HCT116 (cell line): Measurements from ENCODE around the gene GALNT18. TPM values are rescaled to one million over a fixed set of nuclear protein-coding genes. Genes with fewer than 3 reads are reported as not detected.

Experiments used
- ATAC-seq: fragments of 200-7000 bp; cut with Tn5 transposase; 2 replicates; pipeline ENCODE4 v1.9.1; 2020; ENCODE audit warnings: mild to moderate bottlenecking, moderate library complexity
- BruUV-seq: library from RNA; stranded (reverse); fragments of 400-500 nt; replicated peaks from 2 replicates; lab custom pipeline; 2021; lab: Mats Ljungman, UMichigan
- CTCF ChIA-PET: fragments of 300-600 bp; sonication (Branson Sonifier 250); formaldehyde crosslinking; loops from one replicate; lab custom pipeline; 2021; ENCODE audit warnings: antibody characterized with exemption; lab: Charles Lee
- POLR2A ChIA-PET: fragments of 300-600, 350-600 bp; sonication (Branson Sonifier 250); formaldehyde crosslinking; loops from one replicate; lab custom pipeline; 2021; ENCODE audit warnings: antibody characterized with exemption; lab: Charles Lee
- RAD21 ChIA-PET, 2 experiments: fragments of 300-600 bp; sonication (Branson Sonifier 250); formaldehyde crosslinking; loops; one replicate each; lab custom pipeline; 2023; ENCODE audit warnings: low total read pairs in 2 of 2; ENCODE audit not compliant: uncharacterized antibody in 2 of 2, unreplicated experiment in 2 of 2, low non-redundant PET in 1 of 2; lab: Charles Lee
- DNase-seq: peaks from one replicate; pipeline ENCODE4 v3.0.0-alpha.2; 2010; ENCODE audit warnings: low read depth, low spot score
- H2AFZ ChIP-seq: fragments of 200-600 bp; shearing (Covaris generic), sonication (generic); 2 replicates; pipeline ENCODE4 v1.6.1; 2017; ENCODE audit warnings: low read depth, mixed run types, mixed read lengths, antibody characterized with exemption, low read length; ENCODE audit not compliant: poor library complexity, severe bottlenecking
- H3K27ac ChIP-seq: 2 replicates; pipeline ENCODE4 v1.5.1; 2012; ENCODE audit warnings: low read depth, low read length
- H3K27me3 ChIP-seq: fragments of 200-600 bp; sonication (generic); 2 replicates; pipeline ENCODE4 v1.6.1; 2016; ENCODE audit warnings: mixed run types, low read length, mixed read lengths; ENCODE audit not compliant: insufficient read depth
- H3K36me3 ChIP-seq, 2 experiments: fragments of 200-500 bp in 1 of 2; fragments of 200-600 bp in 1 of 2; sonication (Bioruptor generic) in 1 of 2; sonication (generic) in 1 of 2; 2 replicates each; pipeline versions ENCODE4 v1.5.1 to v1.6.1; 2014 to 2016; ENCODE audit warnings: low read length in 2 of 2, inconsistent platforms in 1 of 2, mixed read lengths in 1 of 2, mixed run types in 1 of 2; ENCODE audit not compliant: insufficient read depth in 2 of 2, control insufficient read depth in 1 of 2
- H3K4me1 ChIP-seq, 2 experiments: fragments of 200-600 bp in 1 of 2; sonication (generic) in 1 of 2; 2 replicates each; pipeline versions ENCODE4 v1.5.1 to v1.6.1; 2012 to 2017; ENCODE audit warnings: low read length in 2 of 2, inconsistent platforms in 1 of 2, mild to moderate bottlenecking in 1 of 2, mixed read lengths in 1 of 2, mixed run types in 1 of 2, moderate library complexity in 1 of 2; ENCODE audit not compliant: insufficient read depth in 2 of 2, control insufficient read depth in 1 of 2
- H3K4me2 ChIP-seq: fragments of 200-600 bp; sonication (generic); 2 replicates; pipeline ENCODE4 v1.6.1; 2017; ENCODE audit warnings: mixed run types, low read length, mixed read lengths
- H3K4me3 ChIP-seq, 2 experiments: fragments of 200-600 bp in 1 of 2; sonication (generic) in 1 of 2; replicated peaks in 1 of 2; 2 replicates each; pipeline ENCODE4 v1.5.1; 2011 to 2016; ENCODE audit warnings: low read length in 2 of 2, control low read depth in 1 of 2, low read depth in 1 of 2, mild to moderate bottlenecking in 1 of 2, mixed read lengths in 1 of 2, mixed run types in 1 of 2
- H3K79me2 ChIP-seq: fragments of 200-600 bp; sonication (generic); 2 replicates; pipeline ENCODE4 v1.6.1; 2017; ENCODE audit warnings: mild to moderate bottlenecking, mixed run types, low read length, moderate library complexity, mixed read lengths; ENCODE audit not compliant: insufficient read depth
- H3K9ac ChIP-seq: fragments of 200-600 bp; sonication (generic); 2 replicates; pipeline ENCODE4 v1.6.1; 2016; ENCODE audit warnings: low read length, mixed read lengths
- H3K9me2 ChIP-seq: fragments of 200-600 bp; sonication (generic), shearing (Covaris generic); 2 replicates; pipeline ENCODE4 v1.6.1; 2017; ENCODE audit warnings: mixed run types, mild to moderate bottlenecking, moderate library complexity; ENCODE audit not compliant: insufficient read depth
- H3K9me3 ChIP-seq, 2 experiments: fragments of 200-500 bp in 1 of 2; fragments of 200-600 bp in 1 of 2; sonication (Bioruptor generic) in 1 of 2; sonication (generic) in 1 of 2; 2 replicates each; pipeline ENCODE4 v1.6.1; 2014 to 2017; ENCODE audit warnings: low read length in 2 of 2, mixed read lengths in 2 of 2, inconsistent platforms in 1 of 2, low read depth in 1 of 2, mild to moderate bottlenecking in 1 of 2, mixed run types in 1 of 2, moderate library complexity in 1 of 2; ENCODE audit not compliant: control insufficient read depth in 1 of 2, insufficient read depth in 1 of 2
- H4K20me1 ChIP-seq: fragments of 200-600 bp; sonication (generic), shearing (Covaris generic); 2 replicates; pipeline ENCODE4 v1.6.1; 2017; ENCODE audit warnings: mixed run types, mild to moderate bottlenecking, moderate library complexity; ENCODE audit not compliant: insufficient read depth
- EGR1 ChIP-seq: IDR thresholded peaks from 2 replicates; pipeline ENCODE4 v1.6.1; 2012; ENCODE audit warnings: low read depth
- EZH2 ChIP-seq: fragments of 200-600 bp; sonication (generic); IDR thresholded peaks from 2 replicates; pipeline ENCODE4 v1.6.1; 2017; ENCODE audit warnings: antibody characterized with exemption, mixed run types
- EZH2phosphoT487 ChIP-seq: fragments of 200-600 bp; IDR thresholded peaks from 2 replicates; pipeline ENCODE4 v1.6.1; 2018; ENCODE audit warnings: antibody characterized with exemption, borderline replicate concordance
- FOSL1 ChIP-seq: IDR thresholded peaks from 2 replicates; pipeline ENCODE4 v1.6.1; 2012; ENCODE audit warnings: low read depth
- JUND ChIP-seq: IDR thresholded peaks from 2 replicates; pipeline ENCODE4 v1.6.1; 2012
- POLR2A ChIP-seq: IDR thresholded peaks from 2 replicates; pipeline ENCODE4 v1.7.0; 2011; ENCODE audit warnings: borderline replicate concordance; ENCODE audit not compliant: insufficient read depth, insufficient read length; ENCODE audit errors: extremely low read depth
- RAD21 ChIP-seq: IDR thresholded peaks from 2 replicates; pipeline ENCODE4 v1.6.1; 2012; ENCODE audit warnings: low read depth, mild to moderate bottlenecking
- SP1 ChIP-seq: IDR thresholded peaks from 2 replicates; pipeline ENCODE4 v1.6.1; 2012; ENCODE audit warnings: low read depth
- TCF7L2 ChIP-seq: IDR thresholded peaks from 2 replicates; pipeline ENCODE4 v1.7.0; 2011; ENCODE audit warnings: borderline replicate concordance, inconsistent platforms; ENCODE audit not compliant: insufficient read depth, insufficient read length; ENCODE audit errors: extremely low read depth
- YY1 ChIP-seq: IDR thresholded peaks from 2 replicates; pipeline ENCODE4 v1.6.1; 2011; ENCODE audit warnings: low read length, low read depth, moderate library complexity, mild to moderate bottlenecking; ENCODE audit not compliant: insufficient replicate concordance; ENCODE audit errors: extremely low read depth
- ZBTB33 ChIP-seq: IDR thresholded peaks from 2 replicates; pipeline ENCODE4 v1.6.1; 2011; ENCODE audit warnings: mild to moderate bottlenecking, low read length, moderate library complexity; ENCODE audit not compliant: insufficient replicate concordance; ENCODE audit errors: extremely low read depth
- ZFX ChIP-seq: fragments of 450-650 bp; IDR thresholded peaks from 2 replicates; pipeline ENCODE4 v1.6.1; 2017
- intact Hi-C: fragments of 100-400 bp; cut with micrococcal nuclease; formaldehyde crosslinking; loops from 2 replicates; pipeline ENCODE4 v1.10.0; 2022
- total RNA-seq: library from RNA; stranded (reverse); gene quantifications from one replicate; pipeline ENCODE4 v1.2.1, GENCODE V29; 2021; ENCODE audit not compliant: unreplicated experiment

Gene GALNT18
- total RNA-seq, 1 experiment from 2014 or later: 19.9 TPM

- TF ChIP-seq EGR1: no peak
- TF ChIP-seq YY1: no peak
- no peak for TF ChIP-seq RAD21
- TF ChIP-seq ZBTB33: no peak
- no peak for TF ChIP-seq SP1
- TF ChIP-seq ZFX: no peak
- TF ChIP-seq, all 23 proteins: peak for 0
- POLR2A ChIA-PET: no interaction called here
Observed at GRCh38 chr11:11543656-11544055, 78.1 kb downstream of the GALNT18 start.

GRCh38 chr11:11540157-11540556 lies 81.6 kb downstream of the GALNT18 start:
- ChIA-PET POLR2A (no interaction called here), RAD21 (no interaction called here), CTCF (no interaction called here)
- Histone ChIP-seq H3K27ac (no peak overlapping the region), H3K4me2 (no peak overlapping the region), H3K9me2 (no peaks in the 10 kb centered on the region), H3K79me2 (peaks cover 7% of the 10 kb centered on the region; the same call in 1 of the 2 replicates), H3K36me3 (no peaks in the 10 kb centered on the region), H3K4me3 (no peak overlapping the region), H3K4me1 (no peaks in the 10 kb centered on the region), H3K9me3 (no peaks in the 10 kb centered on the region), H3K9ac (no peak overlapping the region), H3K27me3 (no peaks in the 10 kb centered on the region), H2AFZ (no peak overlapping the region), H4K20me1 (no peaks in the 10 kb centered on the region)
- ATAC-seq (no peak), DNase-seq (no peak)
- intact Hi-C loops: no loop called here
- no peak for TF ChIP-seq TCF7L2
- no peak for TF ChIP-seq POLR2A
- TF ChIP-seq FOSL1: no peak
- TF ChIP-seq RAD21: no peak
- TF ChIP-seq JUND: no peak
- no peak for TF ChIP-seq EZH2phosphoT487
- TF ChIP-seq SP1: no peak
- no peak for TF ChIP-seq EZH2
- no TSS peak for BruUV-seq

More at GRCh38 chr11:11543656-11544055, 78.1 kb downstream of the GALNT18 start:
- H3K4me2 ChIP-seq: no peak overlapping the region
- no peaks in the 10 kb centered on the region for H4K20me1 ChIP-seq
- ChIA-PET CTCF (no interaction called here), RAD21 (no interaction called here)
- no peaks in the 10 kb centered on the region for H3K9me3 ChIP-seq
- DNase-seq (no peak), ATAC-seq (no peak)
- BruUV-seq: no TSS peak
- H3K27ac ChIP-seq: no peak overlapping the region
- no peaks in the 10 kb centered on the region for H3K36me3 ChIP-seq
- no peak overlapping the region for H3K9ac ChIP-seq
- H3K27me3 ChIP-seq: no peaks in the 10 kb centered on the region
- H3K79me2 ChIP-seq: peaks cover 12% of the 10 kb centered on the region; the same call in 1 of the 2 replicates
- no peak overlapping the region for H3K4me3 ChIP-seq
- no peak overlapping the region for H2AFZ ChIP-seq
- H3K4me1 ChIP-seq: no peaks in the 10 kb centered on the region
- H3K9me2 ChIP-seq: no peaks in the 10 kb centered on the region
- intact Hi-C loops: no loop called here
